ENCODE results near the gene CERK.

DNA sequence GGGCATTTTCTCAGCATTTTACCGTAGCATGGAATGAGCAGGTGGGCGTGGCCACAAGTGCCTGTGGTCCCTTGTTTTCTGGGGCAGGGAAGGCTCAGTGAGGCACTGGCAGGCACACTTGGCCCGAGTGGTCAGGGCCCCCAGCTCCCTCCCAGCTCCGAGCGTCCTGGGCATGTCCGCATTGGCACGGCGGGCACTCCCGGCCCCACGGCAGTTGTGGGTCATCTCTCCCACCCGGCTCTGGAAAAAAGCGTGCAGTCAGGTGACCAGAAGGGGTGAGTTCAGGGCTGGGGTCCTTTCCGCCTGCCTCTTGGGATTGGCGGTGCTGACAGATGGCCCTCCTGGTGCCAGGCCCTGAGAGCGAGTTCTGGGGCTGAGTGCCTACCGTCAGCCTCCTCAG lies 62.1 kb downstream of the CERK start:
- TF ChIP-seq, protein P1, sequence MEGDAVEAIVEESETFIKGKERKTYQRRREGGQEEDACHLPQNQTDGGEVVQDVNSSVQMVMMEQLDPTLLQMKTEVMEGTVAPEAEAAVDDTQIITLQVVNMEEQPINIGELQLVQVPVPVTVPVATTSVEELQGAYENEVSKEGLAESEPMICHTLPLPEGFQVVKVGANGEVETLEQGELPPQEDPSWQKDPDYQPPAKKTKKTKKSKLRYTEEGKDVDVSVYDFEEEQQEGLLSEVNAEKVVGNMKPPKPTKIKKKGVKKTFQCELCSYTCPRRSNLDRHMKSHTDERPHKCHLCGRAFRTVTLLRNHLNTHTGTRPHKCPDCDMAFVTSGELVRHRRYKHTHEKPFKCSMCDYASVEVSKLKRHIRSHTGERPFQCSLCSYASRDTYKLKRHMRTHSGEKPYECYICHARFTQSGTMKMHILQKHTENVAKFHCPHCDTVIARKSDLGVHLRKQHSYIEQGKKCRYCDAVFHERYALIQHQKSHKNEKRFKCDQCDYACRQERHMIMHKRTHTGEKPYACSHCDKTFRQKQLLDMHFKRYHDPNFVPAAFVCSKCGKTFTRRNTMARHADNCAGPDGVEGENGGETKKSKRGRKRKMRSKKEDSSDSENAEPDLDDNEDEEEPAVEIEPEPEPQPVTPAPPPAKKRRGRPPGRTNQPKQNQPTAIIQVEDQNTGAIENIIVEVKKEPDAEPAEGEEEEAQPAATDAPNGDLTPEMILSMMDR (IDR thresholded peaks at IDR 0.05; ENCODE audit: low read depth, low read length): no peak
- TF ChIP-seq EZH2phosphoT487 (IDR thresholded peaks at IDR 0.05; ENCODE audit: low read depth): no peak

All from OCI-LY3 (cell line).